ENCODE data around the gene LRMDA.

- TF ChIP-seq CTCF (conservative IDR thresholded peaks at IDR 0.05; ENCODE audit: low read depth, low read length) (no peak), EZH2phosphoT487 (IDR thresholded peaks at IDR 0.05; ENCODE audit: borderline replicate concordance, low read length) (no peak), EZH2 (IDR thresholded peaks at IDR 0.05; ENCODE audit: low read length, unreplicated experiment) (no peak)
Measured at GRCh38 chr10:76029782-76030181, 598.4 kb downstream of the LRMDA start.
